Uterus (tissue), 4 donors: Measurements from ENCODE around the gene KDM1A. TPM values are rescaled to one million over a fixed set of nuclear protein-coding genes. Genes with fewer than 3 reads are reported as not detected.
A peak's percentile ranks its signal among the peaks of the same experiment; 100 is the strongest.

Source experiments
- DNase-seq, 2 donors: peaks; one replicate each; pipeline ENCODE4 v3.0.0-alpha.2; 2019 to 2020
- H3K27ac ChIP-seq, 2 donors: fragments of 200-600 bp; sonication (generic); 1 replicate in 1 of 2; 2 replicates in 1 of 2; pipeline ENCODE4 v1.5.1; 2016 to 2018
- H3K27me3 ChIP-seq, 2 donors: fragments of 200-600 bp; sonication (generic); one replicate each; pipeline ENCODE4 v1.5.1; 2018 to 2019; ENCODE audit warnings: control low read depth in 1 of 2
- H3K36me3 ChIP-seq, 2 donors: fragments of 200-600 bp; sonication (generic); one replicate each; pipeline ENCODE4 v1.5.1; 2019; ENCODE audit warnings: control low read depth in 1 of 2
- H3K4me1 ChIP-seq, 2 donors: fragments of 200-600 bp; sonication (generic); one replicate each; pipeline ENCODE4 v1.5.1; 2018 to 2019; ENCODE audit warnings: control low read depth in 1 of 2
- H3K4me3 ChIP-seq, 2 donors: fragments of 200-600 bp; sonication (generic); 1 replicate in 1 of 2; 2 replicates in 1 of 2; pipeline ENCODE4 v1.5.1; 2018 to 2019; ENCODE audit warnings: mild to moderate bottlenecking in 1 of 2
- H3K9me3 ChIP-seq, 2 donors: fragments of 200-600 bp; sonication (generic); one replicate each; pipeline ENCODE4 v1.5.1; 2019; ENCODE audit warnings: control low read depth in 1 of 2
- POLR2A ChIP-seq, 2 donors: fragments of 450-650 bp; IDR thresholded peaks; one replicate each; pipeline ENCODE4 v1.6.1; 2016; ENCODE audit warnings: antibody characterized with exemption in 2 of 2, mild to moderate bottlenecking in 1 of 2, moderate library complexity in 1 of 2
- intact Hi-C: fragments of 100-400 bp; cut with DNase I; formaldehyde crosslinking; loops from one replicate; pipeline ENCODE4 v1.15.1; 2023; ENCODE audit warnings: low total_unique reads
- total RNA-seq, 4 donors: library from RNA; depleted of rRNA in 3 of 4; stranded (reverse); fragments of >200 nt in 3 of 4; gene quantifications; one replicate each; pipeline versions ENCODE4 v1.1.0 to v1.2.4, GENCODE V29; 2014 to 2023
- TF ChIP-seq, protein P1 (sequence below), 4 experiments: fragments of 200-600 bp in 2 of 4; fragments of 450-650 bp in 2 of 4; sonication (generic) in 2 of 4; IDR thresholded peaks; one replicate each; pipeline ENCODE4 v1.5.1; 2016 to 2019; ENCODE audit warnings: antibody characterized with exemption in 4 of 4, mild to moderate bottlenecking in 2 of 4, moderate library complexity in 1 of 4
- donor health status: DM: yes; HTN: yes; CAD: no.

KDM1A gene
- total RNA-seq, 4 donors from 2014 or later: 31.5 to 137 (median 57.3) TPM

DNA sequence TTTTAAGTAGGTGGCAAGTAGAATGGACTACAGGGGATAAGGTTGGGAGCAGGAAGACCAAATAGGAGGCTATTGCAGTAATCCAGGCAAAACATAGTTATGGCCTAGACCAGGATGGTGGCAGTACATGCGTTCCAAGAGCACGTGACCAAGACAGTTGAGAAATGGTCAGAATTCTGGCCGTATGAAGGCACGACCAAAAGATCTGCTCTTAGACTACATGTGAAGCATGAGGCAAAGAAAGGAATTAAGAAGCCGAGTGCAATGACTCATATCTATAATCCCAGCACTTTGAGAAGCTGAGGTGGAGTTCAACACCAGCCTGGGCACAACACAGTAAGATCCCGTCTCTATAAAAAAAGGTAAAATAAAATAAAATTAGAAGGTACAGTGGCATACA lies 78.0 kb downstream of the KDM1A start:
- no peaks in the 10 kb centered on the region for H3K36me3 ChIP-seq
- H3K27me3 ChIP-seq: no peaks in the 10 kb centered on the region
- H3K27ac ChIP-seq: no peak overlapping the region
- DNase-seq: no peak
- TF ChIP-seq POLR2A (IDR thresholded peaks at IDR 0.05): no peak
- TF ChIP-seq, protein P1, sequence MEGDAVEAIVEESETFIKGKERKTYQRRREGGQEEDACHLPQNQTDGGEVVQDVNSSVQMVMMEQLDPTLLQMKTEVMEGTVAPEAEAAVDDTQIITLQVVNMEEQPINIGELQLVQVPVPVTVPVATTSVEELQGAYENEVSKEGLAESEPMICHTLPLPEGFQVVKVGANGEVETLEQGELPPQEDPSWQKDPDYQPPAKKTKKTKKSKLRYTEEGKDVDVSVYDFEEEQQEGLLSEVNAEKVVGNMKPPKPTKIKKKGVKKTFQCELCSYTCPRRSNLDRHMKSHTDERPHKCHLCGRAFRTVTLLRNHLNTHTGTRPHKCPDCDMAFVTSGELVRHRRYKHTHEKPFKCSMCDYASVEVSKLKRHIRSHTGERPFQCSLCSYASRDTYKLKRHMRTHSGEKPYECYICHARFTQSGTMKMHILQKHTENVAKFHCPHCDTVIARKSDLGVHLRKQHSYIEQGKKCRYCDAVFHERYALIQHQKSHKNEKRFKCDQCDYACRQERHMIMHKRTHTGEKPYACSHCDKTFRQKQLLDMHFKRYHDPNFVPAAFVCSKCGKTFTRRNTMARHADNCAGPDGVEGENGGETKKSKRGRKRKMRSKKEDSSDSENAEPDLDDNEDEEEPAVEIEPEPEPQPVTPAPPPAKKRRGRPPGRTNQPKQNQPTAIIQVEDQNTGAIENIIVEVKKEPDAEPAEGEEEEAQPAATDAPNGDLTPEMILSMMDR (IDR thresholded peaks at IDR 0.05): no peak
- no peaks in the 10 kb centered on the region for H3K9me3 ChIP-seq
- H3K4me3 ChIP-seq: no peak overlapping the region
- peaks cover 0 to 7% of the 10 kb centered on the region in 2 donors for H3K4me1 ChIP-seq
- intact Hi-C loops: no loop called here

DNA sequence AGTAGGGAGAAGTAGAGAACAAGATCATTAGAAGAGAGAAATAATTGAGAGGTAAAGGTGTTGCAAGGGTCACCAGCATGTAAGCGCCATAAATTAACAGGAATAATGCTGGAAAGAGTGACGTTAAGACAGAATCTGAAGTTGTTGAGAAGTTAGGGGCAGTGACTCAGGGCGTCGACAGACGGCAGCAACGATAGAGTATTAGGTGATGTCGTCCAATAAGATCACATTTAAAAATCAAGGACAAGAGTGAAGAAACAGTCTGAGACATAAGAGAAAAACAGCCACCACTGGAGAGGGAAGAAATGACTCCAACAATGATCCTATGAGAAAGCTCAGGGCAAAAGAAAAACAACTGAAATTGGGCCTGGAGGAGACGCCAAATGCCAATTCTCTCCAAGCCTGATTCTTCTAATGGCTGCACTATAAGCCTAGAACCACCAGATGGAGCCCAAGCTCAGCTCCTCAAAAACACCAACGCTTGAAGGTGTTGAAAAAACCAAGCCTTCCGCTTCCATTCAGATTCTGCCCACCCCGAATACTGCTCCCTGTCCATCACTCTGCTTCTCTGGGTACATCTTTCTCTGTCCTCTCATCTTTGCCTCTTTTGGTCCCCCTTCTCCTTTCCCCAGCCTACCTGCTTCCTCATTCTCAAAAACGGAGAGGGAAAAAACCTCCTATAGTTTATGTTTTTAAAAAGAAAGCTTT lies 79.3 kb downstream of the KDM1A start:
- TF ChIP-seq, protein P1 (IDR thresholded peaks at IDR 0.05): peak; percentile 92 to 98 (median 94)
- no peak for TF ChIP-seq POLR2A (IDR thresholded peaks at IDR 0.05)

DNA sequence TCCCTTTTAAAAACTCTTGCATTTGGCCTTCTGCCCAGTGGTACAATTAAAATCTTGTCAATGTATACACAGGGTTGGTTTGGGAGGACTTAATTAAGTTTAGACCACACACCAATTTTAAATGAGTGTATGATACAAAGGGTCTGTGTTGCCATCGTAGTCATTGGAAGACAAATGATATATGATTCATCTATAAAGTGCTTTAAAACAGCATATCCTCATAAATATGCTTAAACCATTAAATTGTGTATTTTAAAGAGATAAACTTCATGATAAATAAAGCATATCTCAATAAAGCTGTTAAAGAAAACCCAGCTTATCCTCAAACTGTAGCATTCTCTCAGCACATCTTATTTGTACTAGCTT lies 79.9 kb downstream of the KDM1A start:
- Histone ChIP-seq H3K4me1 (peaks cover 7 to 9% of the 10 kb centered on the region in 2 donors), H3K4me3 (no peak overlapping the region), H3K9me3 (no peaks in the 10 kb centered on the region), H3K36me3 (no peaks in the 10 kb centered on the region), H3K27me3 (no peaks in the 10 kb centered on the region), H3K27ac (peak overlapping the region in 1 of 2 donors; percentile 55)
- intact Hi-C loops: loop anchor here (2.0 kb wide), 1 partner anchor 86 kb away; no protein-coding TSS in a partner anchor
- TF ChIP-seq POLR2A (IDR thresholded peaks at IDR 0.05): no peak
- TF ChIP-seq, protein P1 (IDR thresholded peaks at IDR 0.05): no peak
- no peak for DNase-seq

More for the DNA sequence above, 79.3 kb downstream of the KDM1A start:
- H3K4me3 ChIP-seq: no peak overlapping the region
- DNase-seq: peak; percentile 58 to 73
- H3K4me1 ChIP-seq: peaks cover 7 to 9% of the 10 kb centered on the region in 2 donors
- peak overlapping the region in 1 of 2 donors; percentile 4 for H3K27ac ChIP-seq
- no peaks in the 10 kb centered on the region for H3K36me3 ChIP-seq
- intact Hi-C loops: loop anchor here (2.0 kb wide), 1 partner anchor 86 kb away; no protein-coding TSS in a partner anchor
- H3K27me3 ChIP-seq: no peaks in the 10 kb centered on the region
- H3K9me3 ChIP-seq: no peaks in the 10 kb centered on the region

DNA sequence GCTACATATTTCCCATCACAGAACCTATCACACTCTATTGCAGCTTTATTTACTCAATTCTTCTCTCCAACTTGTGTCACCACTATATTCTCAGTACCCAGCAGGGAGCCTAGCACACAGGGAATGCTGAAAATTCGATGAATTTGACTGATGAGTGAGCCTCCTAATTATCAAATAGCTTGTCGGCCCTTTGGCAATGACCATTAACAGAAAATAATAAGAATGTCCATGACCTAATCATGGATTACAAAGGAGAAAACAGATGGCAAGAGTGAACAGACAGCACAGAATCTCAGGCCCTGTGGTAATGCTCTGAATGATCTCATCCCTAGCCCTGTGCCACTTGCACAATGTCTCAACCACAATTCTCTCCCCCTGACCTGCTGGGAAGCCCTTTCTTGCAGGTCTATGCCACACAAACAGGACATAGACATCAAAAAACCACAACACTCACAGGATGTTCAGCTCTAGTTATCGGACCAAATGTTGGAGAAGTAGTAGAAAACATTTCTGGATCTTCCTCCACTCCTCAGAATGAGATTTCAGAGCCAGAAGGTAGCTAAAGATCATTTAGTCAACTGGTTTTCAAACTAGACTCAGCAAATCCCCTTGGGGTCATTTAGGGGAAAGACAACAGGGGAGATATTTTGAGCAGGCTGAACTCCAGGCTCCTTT lies 80.9 kb downstream of the KDM1A start:
- peak in 1 of 2 donors; percentile 42 for DNase-seq
- peaks cover 7 to 9% of the 10 kb centered on the region in 2 donors for H3K4me1 ChIP-seq
- intact Hi-C loops: no loop called here

More for the DNA sequence above, 80.9 kb downstream of the KDM1A start:
- H3K27ac ChIP-seq: peak overlapping the region; percentile 55 to 57
- H3K27me3 ChIP-seq: no peaks in the 10 kb centered on the region
- TF ChIP-seq POLR2A (IDR thresholded peaks at IDR 0.05): no peak
- TF ChIP-seq, protein P1 (IDR thresholded peaks at IDR 0.05): no peak
- H3K4me3 ChIP-seq: no peak overlapping the region
- H3K36me3 ChIP-seq: no peaks in the 10 kb centered on the region
- H3K9me3 ChIP-seq: no peaks in the 10 kb centered on the region
